H1 (cell line): Measurements from ENCODE around the gene KLK8. TPM values are rescaled to one million over a fixed set of nuclear protein-coding genes. Genes with fewer than 3 reads are reported as not detected.

Source experiments
- CTCF ChIA-PET: fragments of 300-600 bp; sonication (Branson Sonifier 250); formaldehyde crosslinking; loops from one replicate; lab custom pipeline; 2021; ENCODE audit not compliant: partially characterized antibody; lab: Charles Lee
- POLR2A ChIA-PET: fragments of 300-600 bp; sonication (Branson Sonifier 250); formaldehyde crosslinking; loops from one replicate; lab custom pipeline; 2021; ENCODE audit warnings: inconsistent platforms; ENCODE audit not compliant: partially characterized antibody; lab: Charles Lee
- DNase-seq, 2 experiments: peaks; one replicate each; pipeline versions ENCODE4 v3.0.0 to v3.0.0-alpha.2; 2010 to 2022; ENCODE audit warnings: low spot score in 2 of 2, low read depth in 1 of 2, mixed read lengths in 1 of 2
- FAIRE-seq: peaks from 2 replicates; lab custom pipeline; 2011; peaks lifted over from hg19 to GRCh38; lab: Jason Lieb, UNC
- H2AFZ ChIP-seq: 2 replicates; pipeline ENCODE4 v1.8.1; 2012; ENCODE audit warnings: low read length, inconsistent platforms
- H2AK5ac ChIP-seq: 2 replicates; pipeline ENCODE4 v1.6.1; 2013; ENCODE audit warnings: low read depth, low read length
- H2BK120ac ChIP-seq: replicated peaks from 2 replicates; pipeline ENCODE3; 2013; ENCODE audit warnings: low read depth, low read length, inconsistent platforms
- H2BK12ac ChIP-seq: 2 replicates; pipeline ENCODE4 v1.6.1; 2013; ENCODE audit warnings: low read depth, low read length
- H2BK15ac ChIP-seq: 2 replicates; pipeline ENCODE4 v1.6.1; 2013; ENCODE audit warnings: low read length
- H2BK20ac ChIP-seq: 2 replicates; pipeline ENCODE4 v1.6.1; 2013; ENCODE audit warnings: low read length
- H2BK5ac ChIP-seq: 2 replicates; pipeline ENCODE4 v1.6.1; 2013; ENCODE audit warnings: low read depth, low read length
- H3K14ac ChIP-seq: 2 replicates; pipeline ENCODE4 v1.6.1; 2013; ENCODE audit warnings: inconsistent platforms; ENCODE audit not compliant: insufficient read length
- H3K18ac ChIP-seq: 2 replicates; pipeline ENCODE4 v1.6.1; 2013; ENCODE audit warnings: low read length; ENCODE audit errors: extremely low read depth
- H3K23ac ChIP-seq: 2 replicates; pipeline ENCODE4 v1.6.1; 2013; ENCODE audit warnings: inconsistent platforms; ENCODE audit not compliant: insufficient read length
- H3K23me2 ChIP-seq: 2 replicates; pipeline ENCODE4 v1.6.1; 2013; ENCODE audit warnings: low read depth, low read length
- H3K27ac ChIP-seq: 2 replicates; pipeline ENCODE4 v1.6.1; 2011; ENCODE audit warnings: low read depth, low read length, inconsistent platforms
- H3K27me3 ChIP-seq, 4 experiments: replicated peaks in 1 of 4; 1 replicate in 1 of 4; 2 replicates in 3 of 4; pipeline versions ENCODE4 v1.6.1 to v1.8.1; 2011 to 2013; ENCODE audit warnings: low read length in 3 of 4, mild to moderate bottlenecking in 3 of 4, inconsistent platforms in 2 of 4, mixed read lengths in 2 of 4, moderate library complexity in 1 of 4; ENCODE audit not compliant: control insufficient read depth in 3 of 4, insufficient read depth in 3 of 4; ENCODE audit errors: extremely low read depth in 1 of 4
- H3K36me3 ChIP-seq, 4 experiments: 2 replicates each; pipeline versions ENCODE4 v1.6.1 to v1.8.1; 2011 to 2013; ENCODE audit warnings: mild to moderate bottlenecking in 4 of 4, low read length in 3 of 4, moderate library complexity in 2 of 4, control low read depth in 1 of 4, inconsistent platforms in 1 of 4; ENCODE audit not compliant: insufficient read depth in 4 of 4, control insufficient read depth in 2 of 4
- H3K4ac ChIP-seq: replicated peaks from 2 replicates; pipeline ENCODE3; 2013; ENCODE audit warnings: low read length, low read depth, mixed read lengths, inconsistent platforms; ENCODE audit not compliant: insufficient read length
- H3K4me1 ChIP-seq, 4 experiments: replicated peaks in 1 of 4; 1 replicate in 1 of 4; 2 replicates in 3 of 4; pipeline versions ENCODE4 v1.6.1 to v1.8.1; 2011 to 2013; ENCODE audit warnings: low read length in 3 of 4, inconsistent platforms in 2 of 4, mixed read lengths in 1 of 4; ENCODE audit not compliant: insufficient read depth in 4 of 4, control insufficient read depth in 3 of 4
- H3K4me2 ChIP-seq, 2 experiments: 2 replicates each; pipeline versions ENCODE4 v1.6.1 to v1.8.1; 2011 to 2013; ENCODE audit warnings: low read depth in 2 of 2, low read length in 2 of 2, control low read depth in 1 of 2, inconsistent platforms in 1 of 2, mild to moderate bottlenecking in 1 of 2; ENCODE audit not compliant: insufficient read depth in 1 of 2
- H3K4me3 ChIP-seq, 4 experiments: fragments of 200-600, 300-600 bp in 1 of 4; sonication (generic), shearing (Covaris generic), sonication (Bioruptor Twin) in 1 of 4; 2 replicates each; pipeline versions ENCODE4 v1.5.1 to v1.8.1; 2011 to 2016; ENCODE audit warnings: low read length in 4 of 4, low read depth in 3 of 4, control low read depth in 2 of 4, inconsistent platforms in 2 of 4, mild to moderate bottlenecking in 2 of 4, mixed read lengths in 1 of 4, moderate library complexity in 1 of 4; ENCODE audit not compliant: insufficient read depth in 2 of 4; ENCODE audit errors: extremely low read depth in 1 of 4
- H3K56ac ChIP-seq: replicated peaks from 2 replicates; pipeline ENCODE3; 2013; ENCODE audit warnings: low read depth, mild to moderate bottlenecking, mixed read lengths, low read length, inconsistent platforms; ENCODE audit not compliant: insufficient read length
- H3K79me1 ChIP-seq: 2 replicates; pipeline ENCODE4 v1.6.1; 2013; ENCODE audit warnings: low read depth, low read length, control low read depth
- H3K79me2 ChIP-seq, 2 experiments: 2 replicates each; pipeline versions ENCODE4 v1.6.1 to v1.8.1; 2012 to 2013; ENCODE audit warnings: low read length in 2 of 2, mild to moderate bottlenecking in 2 of 2, inconsistent platforms in 1 of 2; ENCODE audit not compliant: insufficient read depth in 2 of 2, control insufficient read depth in 1 of 2
- H3K9ac ChIP-seq, 4 experiments: replicated peaks in 1 of 4; 1 replicate in 1 of 4; 2 replicates in 3 of 4; pipeline versions ENCODE4 v1.6.1 to v1.8.1; 2011 to 2013; ENCODE audit warnings: low read depth in 3 of 4, low read length in 3 of 4, control low read depth in 2 of 4, mild to moderate bottlenecking in 2 of 4, moderate library complexity in 2 of 4, inconsistent platforms in 1 of 4; ENCODE audit errors: extremely low read depth in 1 of 4
- H3K9me3 ChIP-seq, 2 experiments: 2 replicates each; pipeline versions ENCODE4 v1.6.1 to v1.8.1; 2012 to 2013; ENCODE audit warnings: mild to moderate bottlenecking in 2 of 2, moderate library complexity in 2 of 2, control low read depth in 1 of 2, inconsistent platforms in 1 of 2, low read depth in 1 of 2, low read length in 1 of 2, mixed read lengths in 1 of 2; ENCODE audit not compliant: insufficient read depth in 2 of 2
- H4K20me1 ChIP-seq, 2 experiments: replicated peaks in 1 of 2; 2 replicates each; pipeline versions ENCODE3 to v1.8.1; 2011 to 2013; ENCODE audit warnings: inconsistent platforms in 2 of 2, low read length in 2 of 2, mild to moderate bottlenecking in 1 of 2; ENCODE audit not compliant: insufficient read depth in 2 of 2, control insufficient read depth in 1 of 2
- H4K5ac ChIP-seq: 2 replicates; pipeline ENCODE4 v1.6.1; 2013; ENCODE audit warnings: low read length, low read depth, mixed read lengths, inconsistent platforms; ENCODE audit not compliant: insufficient read length
- H4K8ac ChIP-seq: 2 replicates; pipeline ENCODE4 v1.8.0; 2013; ENCODE audit warnings: mild to moderate bottlenecking, moderate library complexity, low read length, inconsistent platforms; ENCODE audit not compliant: insufficient read depth; ENCODE audit errors: extremely low read depth
- H4K91ac ChIP-seq: replicated peaks from 2 replicates; pipeline ENCODE3; 2013; ENCODE audit warnings: low read length, mixed read lengths, inconsistent platforms; ENCODE audit not compliant: insufficient read length
- ASH2L ChIP-seq: fragments of 200-600, 300-600 bp; sonication (generic); IDR thresholded peaks from one replicate; pipeline ENCODE4 v1.7.1; 2017; ENCODE audit warnings: low read length
- ATF2 ChIP-seq: IDR thresholded peaks from 2 replicates; pipeline ENCODE4 v1.6.1; 2012; ENCODE audit warnings: low read length, inconsistent platforms
- BRCA1 ChIP-seq: IDR thresholded peaks from 2 replicates; pipeline ENCODE4 v1.6.1; 2012; ENCODE audit warnings: low read depth, low read length, improper control_type of control experiment
- KDM1A ChIP-seq: fragments of 200-600, 300-600 bp; sonication (generic); IDR thresholded peaks from 2 replicates; pipeline ENCODE4 v1.7.1; 2016; ENCODE audit warnings: mild to moderate bottlenecking, low read length, borderline replicate concordance
- RAD21 ChIP-seq, 2 experiments: IDR thresholded peaks in 1 of 2; conservative IDR thresholded peaks in 1 of 2; 2 replicates each; pipeline ENCODE4 v1.6.1; 2011; ENCODE audit warnings: low read depth in 2 of 2, low read length in 2 of 2, improper control_type of control experiment in 1 of 2, inconsistent platforms in 1 of 2, mild to moderate bottlenecking in 1 of 2, moderate library complexity in 1 of 2
- WGBS, 2 experiments: shearing (Covaris generic) in 1 of 2; methylation state at CpG; one replicate each; pipeline versions ENCODE4 v1.1.6 to v1.1.7; 2013 to 2015; ENCODE audit warnings: low lambda C conversion rate in 2 of 2, mixed read lengths in 2 of 2, inconsistent platforms in 1 of 2, low coverage in 1 of 2, missing lambda C conversion rate in 1 of 2; ENCODE audit not compliant: insufficient replicate concordance in 2 of 2, insufficient coverage in 1 of 2, insufficient read length in 1 of 2; ENCODE audit errors: extremely low coverage in 1 of 2, missing lambda C conversion rate in 1 of 2; 5-methylcytosine and 5-hydroxymethylcytosine counted together
- polyA plus RNA-seq, 7 experiments: library from polyadenylated mRNA; depleted of rRNA in 3 of 7; stranded (reverse) in 5 of 7; unstranded in 2 of 7; fragments of >200 nt in 5 of 7; fragments of 200-250 nt in 2 of 7; gene quantifications; 1 replicate in 5 of 7; 2 replicates in 1 of 7; 4 replicates in 1 of 7; pipeline versions ENCODE4 v1.2.1 to v1.2.3, GENCODE V29; 2011 to 2013; ENCODE audit warnings: missing spikeins in 2 of 7, mixed read lengths in 2 of 7
- total RNA-seq: library from RNA; stranded (reverse); fragmentation: NEBNext Ultra II Directional; extraction: Animal tissue kit (Norgen Biotek cat#: 25700); gene quantifications from 2 replicates; pipeline ENCODE4 v1.2.1, GENCODE V29; 2021

The KLK8 gene
- total and polyA plus RNA-seq, 2 of the 8 experiments (the other 6 are each of a cell fraction or from before 2014, with no cell fraction given) = 2.9 to 3.6 TPM

- Histone ChIP-seq H3K79me1 (no peaks in the 10 kb centered on the region), H3K18ac (no peak overlapping the region), H3K4me3 (no peak overlapping the region), H2BK120ac (no peak overlapping the region), H2BK12ac (peak overlapping the region; percentile 29; the same call in 1 of the 2 replicates), H3K56ac (no peak overlapping the region), H2BK15ac (no peak overlapping the region; the same call in 1 of the 2 replicates), H3K36me3 (no peaks in the 10 kb centered on the region), H3K9me3 (no peaks in the 10 kb centered on the region), H4K20me1 (no peaks in the 10 kb centered on the region), H3K27me3 (peaks cover 0 to 30% (median 19%) of the 10 kb centered on the region in 4 experiments; a peak in 5 of 7 replicates), H3K4me2 (no peak overlapping the region), H3K79me2 (no peaks in the 10 kb centered on the region), H4K91ac (no peak overlapping the region), H3K9ac (no peak overlapping the region), H3K23me2 (peaks cover 14% of the 10 kb centered on the region; the same call in 1 of the 2 replicates), H3K4ac (no peak overlapping the region), H4K8ac (peak overlapping the region; percentile 78), H3K14ac (no peak overlapping the region), H3K4me1 (peaks cover 0 to 7% (median 2%) of the 10 kb centered on the region in 4 experiments; a peak in 4 of 7 replicates), H2BK5ac (no peak overlapping the region), H2BK20ac (no peak overlapping the region), H4K5ac (no peak overlapping the region), H3K27ac (no peak overlapping the region), H2AFZ (no peak overlapping the region), H2AK5ac (peak overlapping the region; percentile 17; the same call in 1 of the 2 replicates), H3K23ac (no peak overlapping the region)
- no peak for TF ChIP-seq RAD21 (IDR thresholded peaks at IDR 0.05 in 1 of 2, conservative IDR thresholded peaks at IDR 0.05 in 1 of 2; ENCODE audit: low read depth in 2 of 2, low read length in 2 of 2)
- TF ChIP-seq KDM1A = no peak
- no peak for TF ChIP-seq BRCA1
- no peak for TF ChIP-seq ASH2L
- no peak for TF ChIP-seq ATF2
- 88% methylated on average over 19 of the region's 19 CpGs; no CpG with 5 or more reads in 1 of the 2 experiments for WGBS, 2 experiments
- ChIA-PET CTCF (interaction anchor here (0.6 to 15.0 kb wide), 12 partner anchors 13 to 1645 kb away, joined by 3 to 269 read pairs (median 10); no protein-coding TSS in a partner anchor), POLR2A (interaction anchor here (1.0 to 1.5 kb wide), 4 partner anchors 15 to 219 kb away, joined by 3 read pairs; no protein-coding TSS in a partner anchor)
- FAIRE-seq (no peak), DNase-seq (no peak)
Observed at GRCh38 chr19:51015691-51016267, 14.4 kb upstream of the KLK8 start.
